GM19043 (cell line): ENCODE data around the gene YWHAQ.

Source experiments
- ATAC-seq: cut with Tn5 transposase; IDR thresholded peaks from one replicate; pipeline ENCODE4 v1.9.1; 2021; ENCODE audit warnings: low read depth; ENCODE audit not compliant: unreplicated experiment

YWHAQ gene

DNA sequence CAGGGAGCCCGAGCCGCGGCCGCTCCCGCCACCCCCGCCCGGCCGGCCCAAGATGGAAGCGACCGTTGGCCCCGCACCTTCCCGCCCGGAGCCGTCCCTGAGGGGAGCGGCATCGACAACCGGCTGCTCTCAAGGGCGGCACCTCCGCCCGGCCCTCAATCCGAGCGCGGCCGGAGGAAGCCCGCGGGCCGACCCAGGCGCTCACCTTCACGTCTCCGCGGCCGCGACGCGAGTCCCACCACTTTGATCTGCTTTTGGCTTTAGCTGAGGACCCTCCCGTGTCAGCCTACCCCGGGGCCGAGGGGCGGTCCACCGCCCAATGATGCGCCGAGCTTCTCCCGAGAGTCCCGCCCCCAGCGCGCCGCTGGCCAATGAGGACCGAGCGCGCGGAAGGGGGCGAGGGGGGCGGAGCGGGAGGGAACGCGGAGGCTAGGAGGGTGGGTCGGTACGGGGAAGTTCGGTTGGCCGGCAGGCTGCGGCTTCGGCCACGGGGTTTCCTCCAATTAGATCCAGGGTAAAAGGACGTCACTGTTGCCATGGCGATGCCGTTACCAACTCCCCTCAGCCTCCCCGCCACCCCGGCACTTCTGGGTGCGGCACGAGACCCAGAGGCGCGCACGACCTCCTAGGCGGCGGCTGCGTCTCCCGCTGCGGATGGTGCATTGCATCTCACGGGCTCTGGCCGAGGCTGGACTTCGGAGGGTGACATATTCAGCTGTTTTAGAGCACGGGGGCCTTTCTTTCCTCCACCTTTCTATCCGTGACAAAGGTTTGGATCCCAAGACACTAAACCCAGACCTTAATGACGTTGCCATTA is at the start of gene YWHAQ:
Gene YWHAQ (minus strand): TSS at position 262 of the 817 bp plus-strand sequence. CDS start 545 bp downstream, outside the sequence.
- peak; percentile 95 for ATAC-seq

DNA sequence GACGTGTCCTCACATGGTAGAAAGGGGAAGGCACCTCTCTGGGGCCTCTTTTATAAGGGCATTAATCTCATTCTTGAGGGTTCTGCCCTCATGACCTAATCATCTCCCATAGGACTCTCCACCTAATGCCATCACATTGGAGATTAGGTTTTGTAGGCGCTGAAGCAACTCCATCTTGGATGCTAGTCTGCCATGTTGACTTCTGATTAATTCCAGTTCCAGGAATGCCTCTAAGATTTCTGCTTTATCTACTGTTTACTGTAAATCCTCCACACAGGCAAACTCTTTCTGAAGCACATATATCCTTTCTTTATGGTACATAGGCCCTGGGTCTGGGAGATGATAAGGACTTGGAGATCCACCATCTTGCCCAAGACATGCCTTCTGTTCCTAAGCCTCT is 49.3 kb upstream of the YWHAQ start:
- ATAC-seq, result no peak

DNA sequence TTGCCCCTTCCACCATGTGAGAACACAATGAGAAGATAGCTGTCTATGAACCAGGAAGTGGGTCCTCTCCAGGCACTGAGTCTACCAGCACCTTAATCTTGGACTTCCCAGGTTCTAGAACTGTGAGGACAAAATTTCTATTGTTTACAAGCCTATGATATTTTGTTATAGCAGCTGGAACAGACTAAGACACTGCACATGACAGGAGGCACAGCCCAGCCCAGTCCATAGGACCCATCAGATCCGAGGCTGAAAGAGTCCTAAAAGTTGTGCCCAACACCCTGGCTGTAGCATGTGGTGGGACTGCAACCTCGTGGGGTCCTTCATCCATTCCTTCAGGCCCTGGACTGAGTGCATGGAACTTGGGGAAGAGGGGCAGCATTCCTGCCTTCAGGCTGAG is 48.4 kb upstream of the YWHAQ start:
- no peak for ATAC-seq

DNA sequence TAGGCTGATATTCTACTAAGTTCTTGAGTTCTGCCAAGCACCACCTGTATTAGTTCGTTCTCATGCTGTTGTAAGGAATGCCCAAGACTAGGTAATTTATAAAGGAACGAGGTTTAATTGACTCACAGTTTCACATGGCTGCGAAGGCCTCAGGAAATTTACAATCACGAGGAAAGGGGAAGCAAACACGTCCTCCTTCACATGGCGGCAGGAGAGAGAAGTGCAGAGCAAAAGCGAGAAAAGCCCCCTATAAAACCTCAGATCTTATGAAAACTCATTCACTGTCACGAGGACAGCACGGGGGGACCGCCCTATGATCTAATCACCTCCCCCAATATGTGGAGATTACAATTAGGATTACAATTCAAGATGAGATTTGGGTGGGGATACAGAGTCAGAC is 47.7 kb upstream of the YWHAQ start:
- ATAC-seq, result no peak

GRCh38 chr2:9675415-9676351 is 44.9 kb upstream of the YWHAQ start:
- ATAC-seq, result no peak

DNA sequence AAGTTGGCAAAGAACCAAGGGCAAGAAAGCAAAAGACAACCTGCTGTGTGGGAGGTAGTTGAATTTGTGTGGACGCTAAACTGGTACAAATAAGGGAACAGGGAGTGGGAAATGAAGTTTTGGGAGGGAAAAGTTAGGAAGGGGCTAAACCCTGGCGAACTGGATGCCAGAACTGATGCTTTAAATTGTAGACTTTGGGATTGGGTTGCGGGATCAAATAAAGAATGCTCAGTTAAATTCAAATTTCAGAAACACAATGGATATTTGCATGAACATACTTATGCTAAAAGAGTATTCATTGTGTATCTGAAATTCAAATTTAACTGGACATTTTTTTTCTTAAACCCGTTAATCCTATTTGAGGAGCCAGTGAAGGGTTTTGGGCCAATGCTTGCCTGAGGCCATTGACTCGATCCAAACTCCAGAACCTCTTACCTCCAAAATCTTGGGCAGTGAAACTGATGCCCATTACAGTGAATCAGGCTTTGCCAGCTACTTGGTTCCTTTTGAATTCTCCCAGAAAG is 44.2 kb upstream of the YWHAQ start:
- no peak for ATAC-seq

DNA sequence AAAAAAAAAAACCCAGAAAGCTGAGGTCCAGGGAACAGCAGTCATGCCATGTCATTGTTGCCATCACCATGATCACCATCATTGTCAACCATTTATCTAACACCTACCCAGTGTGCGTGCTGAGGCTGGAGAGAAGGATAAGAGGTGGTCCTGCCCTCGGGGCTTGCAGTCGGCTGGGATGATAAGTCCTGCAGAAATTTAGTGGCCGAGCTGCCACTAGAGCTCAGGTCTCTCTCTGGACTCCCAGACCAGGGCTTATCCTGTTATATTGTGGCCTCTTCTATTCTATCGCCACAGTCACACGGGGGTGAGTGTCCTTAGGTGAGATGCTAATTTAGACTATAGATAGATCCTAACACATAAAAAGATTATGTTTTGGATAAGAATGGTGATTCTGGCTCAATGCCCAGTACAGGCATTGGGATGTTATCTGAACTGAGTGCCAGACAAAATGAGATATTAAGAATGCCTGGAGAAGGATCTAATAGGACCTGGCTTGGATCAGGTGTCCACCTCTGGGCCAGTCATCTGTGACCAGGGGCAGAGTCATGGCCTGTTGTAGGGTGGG is 43.2 kb upstream of the YWHAQ start:
- ATAC-seq, result no peak

DNA sequence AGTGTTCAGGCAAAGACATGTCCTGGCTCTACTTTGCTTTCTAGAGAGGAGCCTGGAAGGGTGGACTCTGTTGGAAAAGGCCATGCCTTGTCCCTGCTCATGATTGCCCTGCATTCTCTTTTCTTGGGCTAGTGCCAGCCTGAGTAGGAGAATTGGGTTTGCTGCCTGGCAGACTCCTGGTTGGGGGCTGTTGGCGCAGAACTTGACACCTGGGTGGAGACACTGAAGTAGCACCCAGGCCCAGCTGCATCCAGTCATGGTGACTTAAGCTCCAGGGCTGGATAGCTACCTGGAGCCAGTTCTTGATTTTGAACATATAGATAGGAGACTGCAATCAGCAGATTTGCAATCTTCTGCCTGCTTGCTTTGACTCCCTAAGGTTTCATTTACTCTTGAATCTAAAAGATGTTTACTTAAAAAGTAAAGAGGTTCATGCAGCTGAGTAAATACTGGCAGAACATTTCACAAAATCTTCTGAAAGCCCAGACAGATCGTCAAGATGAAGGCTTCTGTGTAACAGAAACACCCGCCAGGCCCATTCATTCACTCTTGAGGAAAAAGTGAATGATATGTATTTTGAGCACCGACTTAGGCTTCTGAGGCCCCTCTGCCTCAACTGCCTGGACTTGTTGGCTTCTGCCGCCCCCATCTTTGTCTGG is 38.0 kb upstream of the YWHAQ start:
- ATAC-seq, result no peak

- no peak for ATAC-seq
Observed at GRCh38 chr2:9667826-9668225, 37.0 kb upstream of the YWHAQ start.

DNA sequence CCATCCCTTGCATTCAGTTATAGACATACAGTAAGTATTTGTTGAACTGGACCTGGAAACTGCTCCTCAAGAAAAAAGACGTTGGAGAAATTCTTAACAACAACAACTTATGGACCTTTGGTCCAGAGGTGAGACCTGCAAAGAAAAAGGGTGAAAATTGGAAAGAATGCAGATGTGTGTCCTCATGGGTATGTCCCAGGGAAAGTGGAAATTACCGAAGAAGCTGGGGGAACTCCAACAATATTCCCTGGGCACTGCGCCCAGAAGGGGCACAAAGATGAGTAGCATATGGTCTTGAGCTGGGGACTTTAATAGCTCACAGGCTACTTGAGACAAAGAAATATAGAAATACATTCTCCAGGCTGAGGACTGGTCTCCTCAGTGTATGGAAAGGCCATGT is 35.5 kb upstream of the YWHAQ start:
- no peak for ATAC-seq

DNA sequence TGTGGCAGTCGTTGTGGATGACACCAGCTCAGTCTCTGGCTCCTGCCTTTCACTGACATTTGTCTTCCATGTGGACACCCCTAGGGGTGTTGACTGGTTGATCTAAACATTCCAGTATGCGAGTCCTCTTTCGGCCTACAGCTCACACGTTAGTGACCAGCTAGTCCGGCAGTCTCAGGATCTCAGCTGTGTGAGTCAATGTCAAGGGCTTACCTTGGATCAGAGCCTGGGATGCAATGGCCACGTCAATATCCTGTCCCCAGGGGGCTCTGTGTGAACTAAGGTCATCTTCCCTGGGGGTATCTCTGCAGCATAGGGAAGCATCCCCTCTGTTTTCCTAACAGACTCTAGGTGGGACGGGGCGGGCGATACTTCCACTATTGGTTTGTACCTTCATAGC is 35.1 kb upstream of the YWHAQ start:
- ATAC-seq, result no peak

- ATAC-seq, result no peak
Observed at GRCh38 chr2:9664365-9664764, 33.6 kb upstream of the YWHAQ start.

GRCh38 chr2:9663008-9663879 is 32.4 kb upstream of the YWHAQ start:
- ATAC-seq, result peak; percentile 85

DNA sequence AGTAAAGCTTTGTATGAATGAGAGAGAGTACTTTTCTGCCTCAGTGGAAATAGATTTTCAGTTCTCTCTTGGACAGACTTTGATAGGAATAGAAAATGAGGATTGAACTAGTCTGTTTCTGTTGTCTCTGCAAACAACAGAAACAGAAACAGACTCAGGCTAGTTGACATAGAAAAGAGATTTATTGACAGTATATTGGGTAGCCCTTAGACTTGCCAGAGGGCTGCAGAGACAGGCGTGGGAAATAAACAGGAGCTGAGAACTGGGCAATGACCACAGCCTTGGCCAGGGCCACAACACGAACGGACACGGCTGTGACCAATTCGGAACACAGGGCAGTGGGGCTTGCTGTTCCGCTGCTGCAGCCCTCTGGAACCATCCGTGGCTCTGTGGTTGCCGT is 30.5 kb upstream of the YWHAQ start:
- ATAC-seq, result no peak

- no peak for ATAC-seq
Observed at GRCh38 chr2:9660781-9661180, 30.0 kb upstream of the YWHAQ start.

DNA sequence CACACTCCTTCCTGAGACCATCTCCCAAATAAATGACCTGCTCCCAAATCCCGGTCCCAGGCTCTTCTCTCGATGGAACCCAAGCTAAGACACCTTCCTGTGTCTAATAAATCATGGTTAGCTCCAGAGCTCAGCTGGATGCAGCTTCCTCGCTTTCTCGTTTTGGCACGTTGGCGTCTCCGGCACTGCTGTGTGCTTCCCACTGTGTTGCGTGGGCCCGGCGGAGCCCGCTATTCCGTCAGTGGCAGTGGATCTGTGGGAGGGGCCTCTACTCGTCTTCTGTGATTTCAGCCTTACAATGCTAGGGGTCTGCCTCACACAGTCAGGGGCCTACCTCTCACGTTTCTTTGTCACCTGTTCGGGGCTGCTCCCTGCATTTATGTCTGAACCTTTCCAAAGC is 29.4 kb upstream of the YWHAQ start:
- no peak for ATAC-seq

GRCh38 chr2:9658972-9659371 is 28.2 kb upstream of the YWHAQ start:
- ATAC-seq, result no peak

DNA sequence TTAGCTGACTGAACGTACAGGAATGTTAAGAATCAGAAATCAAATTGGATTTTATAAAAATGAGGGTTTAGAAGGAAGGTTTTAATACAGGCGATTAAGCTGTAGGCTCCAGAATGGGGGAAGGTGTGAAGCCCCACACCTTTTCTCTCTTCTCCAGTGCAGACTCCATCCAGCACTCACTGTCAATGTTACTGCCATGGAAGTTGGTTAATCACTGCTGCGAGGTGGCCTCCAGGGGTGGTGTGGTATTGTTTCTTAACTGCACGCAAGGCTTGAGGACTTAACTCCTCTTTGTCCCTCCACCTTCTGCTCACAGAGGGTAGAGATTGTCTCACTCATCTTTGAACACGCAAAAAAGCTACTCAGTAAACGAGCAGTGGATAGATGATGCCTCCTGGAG is 26.9 kb upstream of the YWHAQ start:
- no peak for ATAC-seq

GRCh38 chr2:9657083-9657482 is 26.3 kb upstream of the YWHAQ start:
- no peak for ATAC-seq
